MCF 10A (cell line): ENCODE measurements around the gene ASCC2. TPM values are rescaled to one million over a fixed set of nuclear protein-coding genes. Genes with fewer than 3 reads are reported as not detected.

Experiments
- BruUV-seq: library from RNA; stranded (reverse); fragments of 400-500 nt; replicated peaks from 2 replicates; lab custom pipeline; 2021; lab: Mats Ljungman, UMichigan
- CTCF ChIA-PET: fragments of 300-600 bp; sonication (Branson Sonifier 250); formaldehyde crosslinking; extraction: SDS; loops from one replicate; lab custom pipeline; 2021; ENCODE audit warnings: antibody characterized with exemption, inconsistent platforms; lab: Yijun Ruan, JAX
- POLR2A ChIA-PET: fragments of 300-600, 350-650 bp; sonication (Branson Sonifier 250); formaldehyde crosslinking; extraction: SDS; loops from one replicate; lab custom pipeline; 2020; ENCODE audit warnings: antibody characterized with exemption, inconsistent platforms; lab: Yijun Ruan, JAX
- DNase-seq: peaks from one replicate; pipeline ENCODE4 v3.0.0-alpha.2; 2018; ENCODE audit not compliant: unreplicated experiment
- H3K27ac Mint-ChIP-seq: one replicate; pipeline ENCODE4 v1.8.0; 2022; ENCODE audit warnings: mild to moderate bottlenecking, low read depth, mixed read lengths; ENCODE audit not compliant: unreplicated experiment
- H3K27me3 Mint-ChIP-seq: one replicate; pipeline ENCODE4 v1.8.0; 2022; ENCODE audit warnings: mixed read lengths; ENCODE audit not compliant: insufficient read depth, unreplicated experiment
- H3K36me3 Mint-ChIP-seq: one replicate; pipeline ENCODE4 v1.8.0; 2022; ENCODE audit warnings: mild to moderate bottlenecking, moderate library complexity, mixed read lengths; ENCODE audit not compliant: insufficient read depth, unreplicated experiment
- H3K4me1 Mint-ChIP-seq: one replicate; pipeline ENCODE4 v1.8.0; 2022; ENCODE audit warnings: mixed read lengths; ENCODE audit not compliant: insufficient read depth, unreplicated experiment
- H3K4me3 Mint-ChIP-seq: one replicate; pipeline ENCODE4 v1.8.0; 2022; ENCODE audit warnings: mild to moderate bottlenecking, moderate library complexity, mixed read lengths; ENCODE audit not compliant: unreplicated experiment
- H3K9me3 Mint-ChIP-seq: one replicate; pipeline ENCODE4 v1.8.0; 2022; ENCODE audit warnings: mixed read lengths; ENCODE audit not compliant: unreplicated experiment
- intact Hi-C: fragments of 100-400 bp; cut with micrococcal nuclease; formaldehyde crosslinking; loops from 2 replicates; pipeline ENCODE4 v1.14.1; 2022
- total RNA-seq: library from RNA; stranded (reverse); gene quantifications from 2 replicates; pipeline ENCODE4 v1.2.3, GENCODE V29; 2022
- TF ChIP-seq, protein P1 (sequence below): fragments of 200-600 bp; IDR thresholded peaks from one replicate; pipeline ENCODE4 v1.8.0; 2022; ENCODE audit warnings: antibody characterized with exemption, mild to moderate bottlenecking; ENCODE audit not compliant: unreplicated experiment

Gene ASCC2
- total RNA-seq, 1 experiment from 2014 or later = 70.7 TPM

DNA sequence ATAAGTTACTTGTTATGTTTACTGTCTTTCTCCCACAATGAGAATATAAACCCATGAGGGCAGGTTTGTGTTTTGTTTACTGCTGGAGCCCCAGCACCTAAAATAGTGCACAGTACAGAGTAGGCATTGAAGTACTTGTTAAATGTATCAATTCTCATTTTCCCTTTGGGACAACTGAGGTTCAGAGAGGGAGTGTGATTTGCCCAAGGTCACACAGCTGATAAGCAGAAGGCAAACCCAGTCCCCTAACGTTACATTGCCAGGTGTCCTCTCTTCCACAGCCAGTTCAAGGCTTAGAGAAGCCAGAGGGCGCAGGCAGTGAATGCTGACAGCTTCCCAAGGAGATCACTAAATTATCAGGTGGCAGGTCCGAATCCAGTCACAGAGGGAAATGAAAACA, 88.0 kb downstream of the ASCC2 start:
- DNase-seq = no peak
- intact Hi-C loops = no loop called here
- ChIA-PET POLR2A (interaction anchor here (0.6 kb wide), 1 partner anchor 12 kb away, joined by 3 read pairs; no protein-coding TSS in a partner anchor), CTCF (no interaction called here)
- Mint-ChIP-seq H3K27ac (no peak overlapping the region), H3K4me1 (peaks cover 13% of the 10 kb centered on the region), H3K4me3 (no peak overlapping the region), H3K36me3 (peaks cover 21% of the 10 kb centered on the region), H3K27me3 (no peaks in the 10 kb centered on the region), H3K9me3 (no peaks in the 10 kb centered on the region)
- BruUV-seq = no TSS peak
- TF ChIP-seq, protein P1, sequence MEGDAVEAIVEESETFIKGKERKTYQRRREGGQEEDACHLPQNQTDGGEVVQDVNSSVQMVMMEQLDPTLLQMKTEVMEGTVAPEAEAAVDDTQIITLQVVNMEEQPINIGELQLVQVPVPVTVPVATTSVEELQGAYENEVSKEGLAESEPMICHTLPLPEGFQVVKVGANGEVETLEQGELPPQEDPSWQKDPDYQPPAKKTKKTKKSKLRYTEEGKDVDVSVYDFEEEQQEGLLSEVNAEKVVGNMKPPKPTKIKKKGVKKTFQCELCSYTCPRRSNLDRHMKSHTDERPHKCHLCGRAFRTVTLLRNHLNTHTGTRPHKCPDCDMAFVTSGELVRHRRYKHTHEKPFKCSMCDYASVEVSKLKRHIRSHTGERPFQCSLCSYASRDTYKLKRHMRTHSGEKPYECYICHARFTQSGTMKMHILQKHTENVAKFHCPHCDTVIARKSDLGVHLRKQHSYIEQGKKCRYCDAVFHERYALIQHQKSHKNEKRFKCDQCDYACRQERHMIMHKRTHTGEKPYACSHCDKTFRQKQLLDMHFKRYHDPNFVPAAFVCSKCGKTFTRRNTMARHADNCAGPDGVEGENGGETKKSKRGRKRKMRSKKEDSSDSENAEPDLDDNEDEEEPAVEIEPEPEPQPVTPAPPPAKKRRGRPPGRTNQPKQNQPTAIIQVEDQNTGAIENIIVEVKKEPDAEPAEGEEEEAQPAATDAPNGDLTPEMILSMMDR = no peak

DNA sequence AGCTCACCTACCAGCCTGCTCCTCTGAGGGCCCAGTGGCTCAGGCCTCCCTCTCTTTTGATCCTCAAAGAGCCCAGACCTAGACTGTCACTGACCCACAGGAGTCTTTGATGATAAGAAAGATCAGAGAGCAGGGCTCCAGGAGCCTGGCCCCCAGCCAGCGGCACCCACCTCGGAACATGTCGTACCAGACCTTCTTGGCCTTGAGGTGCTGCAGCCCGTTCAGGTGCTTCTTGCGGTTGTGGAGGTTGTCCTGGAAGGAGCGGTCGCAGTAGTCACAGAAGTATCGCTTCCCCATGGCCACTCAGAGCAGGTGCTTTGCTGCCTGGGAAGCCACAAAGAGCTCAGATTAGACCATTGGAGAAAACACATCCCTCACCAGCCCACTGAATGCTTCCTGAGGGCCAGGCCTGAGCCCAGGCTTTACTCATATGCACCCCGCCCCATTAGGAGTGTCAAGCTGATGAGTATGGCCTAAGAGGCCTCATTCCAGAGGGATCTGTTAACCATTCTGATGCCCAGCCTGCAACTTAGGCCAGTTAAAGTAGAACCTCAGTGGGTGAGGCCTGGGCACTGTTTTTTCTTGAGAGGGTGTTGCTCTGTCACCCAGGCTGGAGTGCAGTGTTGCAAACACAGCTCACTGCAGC, 89.7 kb downstream of the ASCC2 start:
- ChIA-PET CTCF (interaction anchor here (0.6 to 0.9 kb wide), 2 partner anchors 340 to 414 kb away, joined by 3 to 4 read pairs; no protein-coding TSS in a partner anchor), POLR2A (interaction anchor here (0.6 to 1.7 kb wide), 2 partner anchors 18 to 135 kb away, joined by 4 to 8 read pairs; partner anchors contain the start of genes MTMR3, UQCR10 and ZMAT5)
- Mint-ChIP-seq H3K4me3 (no peak overlapping the region), H3K27me3 (no peaks in the 10 kb centered on the region), H3K9me3 (no peaks in the 10 kb centered on the region), H3K27ac (no peak overlapping the region), H3K4me1 (peaks cover 19% of the 10 kb centered on the region), H3K36me3 (peaks cover 27% of the 10 kb centered on the region)
- DNase-seq = no peak
- intact Hi-C loops = no loop called here
- BruUV-seq = no TSS peak
- TF ChIP-seq, protein P1 = no peak

- DNase-seq = no peak
- TF ChIP-seq, protein P1 = no peak
- ChIA-PET POLR2A (interaction anchor here (0.6 to 1.7 kb wide), 3 partner anchors 9 to 135 kb away, joined by 3 to 8 read pairs (median 4); partner anchors contain the start of genes MTMR3, UQCR10 and ZMAT5), CTCF (interaction anchor here (0.6 to 1.0 kb wide), 3 partner anchors 111 to 414 kb away, joined by 3 to 5 read pairs (median 4); no protein-coding TSS in a partner anchor)
- BruUV-seq = no TSS peak
- intact Hi-C loops = no loop called here
- peaks cover 27% of the 10 kb centered on the region for H3K36me3 Mint-ChIP-seq
- H3K27ac Mint-ChIP-seq = no peak overlapping the region
- no peak overlapping the region for H3K4me3 Mint-ChIP-seq
- no peaks in the 10 kb centered on the region for H3K27me3 Mint-ChIP-seq
- H3K9me3 Mint-ChIP-seq = no peaks in the 10 kb centered on the region
- H3K4me1 Mint-ChIP-seq = peaks cover 19% of the 10 kb centered on the region
These were observed 90.2 kb downstream of the ASCC2 start for GRCh38 chr22:29747832-29748231.

DNA sequence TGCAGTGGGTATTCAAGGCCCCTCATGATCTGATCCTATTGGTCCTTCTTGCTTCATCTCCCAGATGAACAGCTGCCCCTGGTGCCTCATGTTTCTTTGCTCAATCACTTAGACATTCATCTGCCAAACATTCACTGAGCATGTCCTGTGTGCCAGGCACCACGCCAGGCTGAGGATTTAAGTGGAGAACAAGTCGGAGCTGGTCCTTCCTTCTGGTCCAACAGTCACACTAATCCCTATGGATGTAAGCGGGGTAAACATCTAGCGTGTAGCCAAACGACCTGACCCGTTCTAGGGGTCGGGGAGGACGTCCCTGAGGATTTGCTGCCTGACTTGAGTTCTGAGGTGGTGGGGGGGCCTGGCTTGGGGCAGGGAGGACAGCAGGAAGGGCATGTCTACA, 93.2 kb downstream of the ASCC2 start:
- TF ChIP-seq, protein P1 = no peak
- ChIA-PET CTCF (interaction anchor here (0.6 to 1.7 kb wide), 3 partner anchors 14 to 163 kb away, joined by 3 to 5 read pairs (median 3); no protein-coding TSS in a partner anchor), POLR2A (interaction anchor here (0.6 to 2.0 kb wide), 11 partner anchors 13 to 1059 kb away, joined by 3 to 16 read pairs (median 3); partner anchors contain the start of genes THOC5, UQCR10 and ZMAT5)
- Mint-ChIP-seq H3K4me3 (peak overlapping the region; percentile 21), H3K27ac (peak overlapping the region; percentile 81), H3K27me3 (no peaks in the 10 kb centered on the region), H3K36me3 (peaks cover 19% of the 10 kb centered on the region), H3K4me1 (peaks cover 19% of the 10 kb centered on the region), H3K9me3 (no peaks in the 10 kb centered on the region)
- BruUV-seq = no TSS peak
- peak; percentile 91 for DNase-seq
- intact Hi-C loops = no loop called here
